ENCODE results near the gene KLF11. TPM values are rescaled to one million over a fixed set of nuclear protein-coding genes. Genes with fewer than 3 reads are reported as not detected.
A peak's percentile ranks its signal among the peaks of the same experiment; 100 is the strongest.

The KLF11 gene
- total and polyA plus RNA-seq, 9 of the 15 experiments (the other 6 are each of a cell fraction or from before 2014, with no cell fraction given) = 2.1 to 13.4 (median 6.5) TPM

GRCh38 chr2:10079870-10080535 is 36.7 kb downstream of the KLF11 start, which contains the start of gene CYS1 (continued):
- TF ChIP-seq, protein P1, sequence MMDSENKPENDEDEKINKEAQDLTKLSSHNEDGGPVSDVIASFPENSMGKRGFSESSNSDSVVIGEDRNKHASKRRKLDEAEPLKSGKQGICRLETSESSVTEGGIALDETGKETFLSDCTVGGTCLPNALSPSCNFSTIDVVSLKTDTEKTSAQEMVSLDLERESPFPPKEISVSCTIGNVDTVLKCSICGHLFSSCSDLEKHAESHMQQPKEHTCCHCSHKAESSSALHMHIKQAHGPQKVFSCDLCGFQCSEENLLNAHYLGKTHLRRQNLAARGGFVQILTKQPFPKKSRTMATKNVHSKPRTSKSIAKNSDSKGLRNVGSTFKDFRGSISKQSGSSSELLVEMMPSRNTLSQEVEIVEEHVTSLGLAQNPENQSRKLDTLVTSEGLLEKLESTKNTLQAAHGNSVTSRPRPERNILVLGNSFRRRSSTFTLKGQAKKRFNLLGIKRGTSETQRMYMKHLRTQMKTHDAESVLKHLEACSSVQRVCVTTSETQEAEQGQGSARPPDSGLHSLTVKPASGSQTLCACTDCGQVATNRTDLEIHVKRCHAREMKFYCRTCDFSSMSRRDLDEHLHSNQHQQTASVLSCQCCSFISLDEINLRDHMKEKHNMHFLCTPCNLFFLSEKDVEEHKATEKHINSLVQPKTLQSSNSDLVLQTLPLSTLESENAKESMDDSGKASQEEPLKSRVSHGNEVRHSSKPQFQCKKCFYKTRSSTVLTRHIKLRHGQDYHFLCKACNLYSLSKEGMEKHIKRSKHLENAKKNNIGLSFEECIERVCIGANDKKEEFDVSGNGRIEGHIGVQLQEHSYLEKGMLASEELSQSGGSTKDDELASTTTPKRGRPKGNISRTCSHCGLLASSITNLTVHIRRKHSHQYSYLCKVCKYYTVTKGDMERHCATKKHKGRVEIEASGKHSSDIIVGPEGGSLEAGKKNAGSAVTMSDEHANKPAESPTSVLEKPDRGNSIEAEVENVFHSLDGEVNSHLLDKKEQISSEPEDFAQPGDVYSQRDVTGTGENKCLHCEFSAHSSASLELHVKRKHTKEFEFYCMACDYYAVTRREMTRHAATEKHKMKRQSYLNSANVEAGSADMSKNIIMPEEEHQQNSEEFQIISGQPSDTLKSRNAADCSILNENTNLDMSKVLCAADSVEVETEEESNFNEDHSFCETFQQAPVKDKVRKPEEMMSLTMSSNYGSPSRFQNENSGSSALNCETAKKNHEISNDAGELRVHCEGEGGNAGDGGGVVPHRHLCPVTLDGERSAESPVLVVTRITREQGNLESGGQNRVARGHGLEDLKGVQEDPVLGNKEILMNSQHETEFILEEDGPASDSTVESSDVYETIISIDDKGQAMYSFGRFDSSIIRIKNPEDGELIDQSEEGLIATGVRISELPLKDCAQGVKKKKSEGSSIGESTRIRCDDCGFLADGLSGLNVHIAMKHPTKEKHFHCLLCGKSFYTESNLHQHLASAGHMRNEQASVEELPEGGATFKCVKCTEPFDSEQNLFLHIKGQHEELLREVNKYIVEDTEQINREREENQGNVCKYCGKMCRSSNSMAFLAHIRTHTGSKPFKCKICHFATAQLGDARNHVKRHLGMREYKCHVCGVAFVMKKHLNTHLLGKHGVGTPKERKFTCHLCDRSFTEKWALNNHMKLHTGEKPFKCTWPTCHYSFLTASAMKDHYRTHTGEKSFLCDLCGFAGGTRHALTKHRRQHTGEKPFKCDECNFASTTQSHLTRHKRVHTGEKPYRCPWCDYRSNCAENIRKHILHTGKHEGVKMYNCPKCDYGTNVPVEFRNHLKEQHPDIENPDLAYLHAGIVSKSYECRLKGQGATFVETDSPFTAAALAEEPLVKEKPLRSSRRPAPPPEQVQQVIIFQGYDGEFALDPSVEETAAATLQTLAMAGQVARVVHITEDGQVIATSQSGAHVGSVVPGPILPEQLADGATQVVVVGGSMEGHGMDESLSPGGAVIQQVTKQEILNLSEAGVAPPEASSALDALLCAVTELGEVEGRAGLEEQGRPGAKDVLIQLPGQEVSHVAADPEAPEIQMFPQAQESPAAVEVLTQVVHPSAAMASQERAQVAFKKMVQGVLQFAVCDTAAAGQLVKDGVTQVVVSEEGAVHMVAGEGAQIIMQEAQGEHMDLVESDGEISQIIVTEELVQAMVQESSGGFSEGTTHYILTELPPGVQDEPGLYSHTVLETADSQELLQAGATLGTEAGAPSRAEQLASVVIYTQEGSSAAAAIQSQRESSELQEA (IDR thresholded peaks at IDR 0.05; ENCODE audit: low read depth) = no peak
- TF ChIP-seq MYC (IDR thresholded peaks at IDR 0.05; ENCODE audit: low read depth, low read length) = no peak
- no peak for TF ChIP-seq MYC (CRISPR knock-in tag; IDR thresholded peaks at IDR 0.05; ENCODE audit: borderline replicate concordance, low read depth)
- no peak for TF ChIP-seq ZNF785 (CRISPR knock-in tag; IDR thresholded peaks at IDR 0.05)
- no peak for TF ChIP-seq CBX8 (IDR thresholded peaks at IDR 0.05; ENCODE audit: borderline replicate concordance, extremely low read depth, low read depth, low read length, poor library complexity, severe bottlenecking)
- TF ChIP-seq NFIX (CRISPR knock-in tag; IDR thresholded peaks at IDR 0.05; ENCODE audit: low read depth) = no peak
- TF ChIP-seq, protein P2, sequence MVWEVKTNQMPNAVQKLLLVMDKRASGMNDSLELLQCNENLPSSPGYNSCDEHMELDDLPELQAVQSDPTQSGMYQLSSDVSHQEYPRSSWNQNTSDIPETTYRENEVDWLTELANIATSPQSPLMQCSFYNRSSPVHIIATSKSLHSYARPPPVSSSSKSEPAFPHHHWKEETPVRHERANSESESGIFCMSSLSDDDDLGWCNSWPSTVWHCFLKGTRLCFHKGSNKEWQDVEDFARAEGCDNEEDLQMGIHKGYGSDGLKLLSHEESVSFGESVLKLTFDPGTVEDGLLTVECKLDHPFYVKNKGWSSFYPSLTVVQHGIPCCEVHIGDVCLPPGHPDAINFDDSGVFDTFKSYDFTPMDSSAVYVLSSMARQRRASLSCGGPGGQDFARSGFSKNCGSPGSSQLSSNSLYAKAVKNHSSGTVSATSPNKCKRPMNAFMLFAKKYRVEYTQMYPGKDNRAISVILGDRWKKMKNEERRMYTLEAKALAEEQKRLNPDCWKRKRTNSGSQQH (CRISPR knock-in tag; IDR thresholded peaks at IDR 0.05) = no peak
- no peak for TF ChIP-seq STAT5A (IDR thresholded peaks at IDR 0.05; ENCODE audit: borderline replicate concordance, low read length)
- 0 out of 4 replicates have a peak, but pooled peaks of 1 of the 2 experiments have one; percentile 32 for TF ChIP-seq NONO (IDR thresholded peaks at IDR 0.05; ENCODE audit: low read depth in 2 of 2, low read length in 1 of 2)
- TF ChIP-seq FOXJ2 (tag; IDR thresholded peaks at IDR 0.05) = no peak
- TF ChIP-seq NEUROD1 (IDR thresholded peaks at IDR 0.05; ENCODE audit: borderline replicate concordance, low read depth, low read length, partially characterized antibody) = no peak
- TF ChIP-seq CHD1 (IDR thresholded peaks at IDR 0.05; ENCODE audit: low read length) = no peak
- no peak for TF ChIP-seq MEF2D (tag; conservative IDR thresholded peaks at IDR 0.05; ENCODE audit: low read depth)
- no peak for TF ChIP-seq MYBL2 (IDR thresholded peaks at IDR 0.05; ENCODE audit: low read depth)
- no peak for TF ChIP-seq MYBL2 (CRISPR knock-in tag; IDR thresholded peaks at IDR 0.05; ENCODE audit: borderline replicate concordance)
- TF ChIP-seq ARHGAP35 (IDR thresholded peaks at IDR 0.05; ENCODE audit: partially characterized antibody) = no peak
- TF ChIP-seq PHF20 (IDR thresholded peaks at IDR 0.05; ENCODE audit: partially characterized antibody) = no peak
- no peak for TF ChIP-seq ID3 (CRISPR knock-in tag; IDR thresholded peaks at IDR 0.05)
- TF ChIP-seq ID3 (tag; IDR thresholded peaks at IDR 0.05) = no peak
